Measurements from ENCODE around the gene GFER.

The GFER gene

DNA sequence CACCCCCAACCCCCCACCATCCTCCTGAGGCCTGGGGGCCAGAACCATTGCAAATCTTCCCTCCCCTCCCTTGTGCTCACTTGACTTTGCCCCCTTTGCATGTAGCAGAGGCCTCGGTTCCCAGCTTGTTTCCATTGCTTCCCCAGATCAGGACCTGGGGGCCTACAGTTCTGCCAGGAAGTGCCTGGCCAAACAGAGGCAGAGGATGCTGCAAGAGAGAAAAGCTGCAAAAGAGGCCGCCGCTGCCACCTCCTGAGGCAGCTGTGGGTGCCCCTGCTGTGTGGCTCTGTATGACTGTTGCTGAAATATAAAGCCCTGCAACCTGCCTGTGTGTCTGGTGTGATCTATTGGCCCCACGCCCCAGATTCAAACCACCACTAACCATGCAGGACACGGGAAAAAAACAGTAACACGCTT is 22.3 kb upstream of the GFER start:
- TF ChIP-seq EGR1 (IDR thresholded peaks at IDR 0.05) (no peak), ZBTB7A (IDR thresholded peaks at IDR 0.05; ENCODE audit: low read depth) (no peak), TEAD4 (IDR thresholded peaks at IDR 0.05) (no peak), EP300 (IDR thresholded peaks at IDR 0.05; ENCODE audit: borderline replicate concordance) (no peak), NFIC (IDR thresholded peaks at IDR 0.05) (no peak), FOXM1 (IDR thresholded peaks at IDR 0.05; ENCODE audit: borderline replicate concordance, low read depth) (no peak), TCF12 (IDR thresholded peaks at IDR 0.05; ENCODE audit: low read depth) (no peak)
- TF ChIP-seq, protein P1, sequence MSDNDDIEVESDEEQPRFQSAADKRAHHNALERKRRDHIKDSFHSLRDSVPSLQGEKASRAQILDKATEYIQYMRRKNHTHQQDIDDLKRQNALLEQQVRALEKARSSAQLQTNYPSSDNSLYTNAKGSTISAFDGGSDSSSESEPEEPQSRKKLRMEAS (IDR thresholded peaks at IDR 0.05): no peak

DNA sequence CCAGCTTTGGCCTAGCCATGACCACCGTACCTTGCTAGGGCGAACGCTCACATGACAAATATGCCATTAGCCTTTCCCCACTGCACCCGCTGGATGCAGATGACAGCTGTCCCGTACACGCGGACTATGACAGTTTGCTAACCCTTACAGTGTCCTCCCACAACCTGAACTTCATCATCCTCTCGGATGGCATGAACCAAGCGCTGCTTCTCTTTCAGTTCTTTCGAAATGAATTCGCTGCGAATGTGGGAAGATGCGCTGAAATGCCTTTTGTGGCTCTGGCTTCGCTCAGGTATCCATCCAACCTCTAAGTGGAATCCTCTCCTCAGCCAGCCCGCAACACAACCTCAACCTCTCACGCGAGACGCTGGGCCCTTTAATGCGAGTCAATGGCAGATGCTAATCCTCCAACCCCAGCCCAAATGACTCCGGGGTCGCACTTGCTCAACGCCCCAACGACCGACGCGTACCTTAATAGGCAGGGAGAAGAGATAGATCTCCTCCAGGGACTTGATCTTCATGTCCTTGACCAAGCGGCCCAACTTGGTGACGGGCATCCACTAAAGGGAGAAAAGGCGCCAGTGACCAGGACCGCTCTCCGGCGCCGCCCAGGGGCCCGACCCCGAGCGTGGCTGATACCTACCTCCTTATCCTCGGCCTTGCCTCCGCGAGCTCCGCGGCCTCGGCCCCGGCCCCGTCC is 20.0 kb upstream of the GFER start:
- TF ChIP-seq ZBTB7A (IDR thresholded peaks at IDR 0.05; ENCODE audit: low read depth) (no peak), EGR1 (IDR thresholded peaks at IDR 0.05) (no peak), EP300 (IDR thresholded peaks at IDR 0.05; ENCODE audit: borderline replicate concordance) (no peak), TCF12 (IDR thresholded peaks at IDR 0.05; ENCODE audit: low read depth) (no peak), FOXM1 (IDR thresholded peaks at IDR 0.05; ENCODE audit: borderline replicate concordance, low read depth) (no peak), YY1 (IDR thresholded peaks at IDR 0.05; ENCODE audit: low read depth) (no peak), NFIC (IDR thresholded peaks at IDR 0.05) (no peak)
- TF ChIP-seq, protein P2, sequence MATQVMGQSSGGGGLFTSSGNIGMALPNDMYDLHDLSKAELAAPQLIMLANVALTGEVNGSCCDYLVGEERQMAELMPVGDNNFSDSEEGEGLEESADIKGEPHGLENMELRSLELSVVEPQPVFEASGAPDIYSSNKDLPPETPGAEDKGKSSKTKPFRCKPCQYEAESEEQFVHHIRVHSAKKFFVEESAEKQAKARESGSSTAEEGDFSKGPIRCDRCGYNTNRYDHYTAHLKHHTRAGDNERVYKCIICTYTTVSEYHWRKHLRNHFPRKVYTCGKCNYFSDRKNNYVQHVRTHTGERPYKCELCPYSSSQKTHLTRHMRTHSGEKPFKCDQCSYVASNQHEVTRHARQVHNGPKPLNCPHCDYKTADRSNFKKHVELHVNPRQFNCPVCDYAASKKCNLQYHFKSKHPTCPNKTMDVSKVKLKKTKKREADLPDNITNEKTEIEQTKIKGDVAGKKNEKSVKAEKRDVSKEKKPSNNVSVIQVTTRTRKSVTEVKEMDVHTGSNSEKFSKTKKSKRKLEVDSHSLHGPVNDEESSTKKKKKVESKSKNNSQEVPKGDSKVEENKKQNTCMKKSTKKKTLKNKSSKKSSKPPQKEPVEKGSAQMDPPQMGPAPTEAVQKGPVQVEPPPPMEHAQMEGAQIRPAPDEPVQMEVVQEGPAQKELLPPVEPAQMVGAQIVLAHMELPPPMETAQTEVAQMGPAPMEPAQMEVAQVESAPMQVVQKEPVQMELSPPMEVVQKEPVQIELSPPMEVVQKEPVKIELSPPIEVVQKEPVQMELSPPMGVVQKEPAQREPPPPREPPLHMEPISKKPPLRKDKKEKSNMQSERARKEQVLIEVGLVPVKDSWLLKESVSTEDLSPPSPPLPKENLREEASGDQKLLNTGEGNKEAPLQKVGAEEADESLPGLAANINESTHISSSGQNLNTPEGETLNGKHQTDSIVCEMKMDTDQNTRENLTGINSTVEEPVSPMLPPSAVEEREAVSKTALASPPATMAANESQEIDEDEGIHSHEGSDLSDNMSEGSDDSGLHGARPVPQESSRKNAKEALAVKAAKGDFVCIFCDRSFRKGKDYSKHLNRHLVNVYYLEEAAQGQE (IDR thresholded peaks at IDR 0.05; ENCODE audit: low read depth): no peak

DNA sequence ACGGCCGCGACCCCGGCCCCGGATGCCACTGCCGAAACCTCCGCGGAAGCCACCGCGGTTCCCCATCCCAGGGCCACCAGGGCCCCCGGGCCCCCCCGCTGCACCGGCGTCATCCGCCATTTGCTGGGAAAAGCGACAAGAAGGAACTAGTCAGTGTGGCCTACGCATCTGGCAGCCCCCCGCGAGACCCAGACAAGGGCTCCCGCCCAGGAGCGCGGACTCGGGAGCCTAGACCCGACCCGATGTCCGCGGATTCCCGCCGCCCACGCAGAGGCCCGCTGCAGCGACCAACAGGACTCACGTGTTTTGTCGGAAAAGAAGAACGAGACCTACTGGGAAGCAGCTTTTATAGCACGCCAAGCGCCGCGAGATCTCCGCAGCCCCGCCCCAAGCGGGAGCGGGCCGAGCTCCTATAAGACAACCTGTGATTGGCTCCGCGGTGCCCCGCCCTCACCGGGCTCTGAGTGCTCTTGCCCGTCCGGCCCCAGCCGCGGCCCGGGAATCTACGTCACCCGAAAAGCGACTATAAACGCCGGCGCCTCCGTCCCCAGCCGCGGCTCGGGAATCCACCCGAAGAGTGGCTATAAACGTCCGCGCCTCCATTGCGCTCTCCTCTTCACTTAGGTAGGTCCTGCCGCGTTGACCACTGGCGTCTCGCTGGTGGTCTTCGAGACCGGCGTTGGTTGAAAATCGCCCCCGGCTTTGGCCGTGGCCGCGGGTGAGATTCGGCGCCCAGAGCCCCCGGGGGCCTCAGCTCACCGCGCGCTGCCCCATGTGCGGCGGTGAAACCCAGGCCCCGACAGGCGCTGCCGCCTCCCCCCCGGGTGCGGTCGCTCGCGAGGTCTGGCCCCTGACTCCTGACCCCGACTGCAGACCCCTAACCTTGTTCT is 19.2 kb upstream of the GFER start, which contains the start of gene RPS2:
Gene RPS2 (minus strand): TSS at position 321 of the 890 bp plus-strand sequence. CDS start 201 bp downstream, at position 120.
- no peak for TF ChIP-seq NFIC (IDR thresholded peaks at IDR 0.05)
- TF ChIP-seq TCF12 (IDR thresholded peaks at IDR 0.05; ENCODE audit: low read depth): peak; percentile 10; the same call in 1 of the 2 replicates
- TF ChIP-seq EGR1 (IDR thresholded peaks at IDR 0.05): peak; percentile 98
- TF ChIP-seq YY1 (IDR thresholded peaks at IDR 0.05; ENCODE audit: low read depth): peak; percentile 73; the same call in 1 of the 2 replicates
- TF ChIP-seq, protein P1 (IDR thresholded peaks at IDR 0.05): peak; percentile 97
- TF ChIP-seq, protein P3, sequence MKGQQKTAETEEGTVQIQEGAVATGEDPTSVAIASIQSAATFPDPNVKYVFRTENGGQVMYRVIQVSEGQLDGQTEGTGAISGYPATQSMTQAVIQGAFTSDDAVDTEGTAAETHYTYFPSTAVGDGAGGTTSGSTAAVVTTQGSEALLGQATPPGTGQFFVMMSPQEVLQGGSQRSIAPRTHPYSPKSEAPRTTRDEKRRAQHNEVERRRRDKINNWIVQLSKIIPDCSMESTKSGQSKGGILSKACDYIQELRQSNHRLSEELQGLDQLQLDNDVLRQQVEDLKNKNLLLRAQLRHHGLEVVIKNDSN (IDR thresholded peaks at IDR 0.05): peak; percentile 42; the same call in 1 of the 2 replicates
- no peak for TF ChIP-seq FOXM1 (IDR thresholded peaks at IDR 0.05; ENCODE audit: borderline replicate concordance, low read depth)
- TF ChIP-seq TAF1 (IDR thresholded peaks at IDR 0.05; ENCODE audit: low read depth): peak; percentile 98
- TF ChIP-seq EP300 (IDR thresholded peaks at IDR 0.05; ENCODE audit: borderline replicate concordance): no peak
- no peak for TF ChIP-seq RAD21 (IDR thresholded peaks at IDR 0.05; ENCODE audit: low read depth)
- peak; percentile 90 for TF ChIP-seq CREB1 (IDR thresholded peaks at IDR 0.05; ENCODE audit: low read depth)
- no peak for TF ChIP-seq ZBTB7A (IDR thresholded peaks at IDR 0.05; ENCODE audit: low read depth)

DNA sequence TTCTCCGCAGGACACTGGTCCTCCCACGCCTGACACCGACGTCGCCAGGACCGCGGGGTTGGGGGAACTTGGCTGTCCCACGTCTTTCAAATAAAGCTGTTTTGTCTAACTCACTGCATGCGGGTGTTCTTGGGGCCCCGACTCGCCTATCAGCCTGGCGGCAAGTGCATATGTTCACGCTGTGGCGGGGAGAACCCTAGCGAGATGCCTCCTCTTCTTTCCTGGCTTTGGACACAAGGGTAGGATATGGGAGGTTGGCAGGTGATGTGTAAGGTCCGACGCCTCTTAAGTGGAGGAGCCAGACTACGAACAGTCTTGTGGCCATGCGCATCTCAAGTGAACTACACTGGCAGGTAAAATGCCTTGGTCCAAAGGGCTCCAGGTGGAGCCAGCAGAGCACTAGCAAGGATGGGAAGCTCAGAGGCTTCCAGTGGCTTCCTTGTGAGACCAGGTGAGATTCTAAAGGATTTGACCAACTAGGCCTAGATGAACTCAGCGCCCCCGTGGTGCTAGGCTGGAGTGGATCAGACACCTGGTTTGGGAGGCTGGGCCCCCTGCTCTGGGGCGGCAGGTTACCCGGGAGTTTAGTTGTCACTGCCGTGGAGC is 18.5 kb upstream of the GFER start:
- TF ChIP-seq ZBTB7A (IDR thresholded peaks at IDR 0.05; ENCODE audit: low read depth) (no peak), CEBPB (IDR thresholded peaks at IDR 0.05) (no peak), TEAD4 (IDR thresholded peaks at IDR 0.05) (no peak), YY1 (IDR thresholded peaks at IDR 0.05; ENCODE audit: low read depth) (no peak), EP300 (IDR thresholded peaks at IDR 0.05; ENCODE audit: borderline replicate concordance) (no peak), EGR1 (IDR thresholded peaks at IDR 0.05) (no peak), NFIC (IDR thresholded peaks at IDR 0.05) (no peak), CREB1 (IDR thresholded peaks at IDR 0.05; ENCODE audit: low read depth) (no peak), RAD21 (IDR thresholded peaks at IDR 0.05; ENCODE audit: low read depth) (no peak), TCF12 (IDR thresholded peaks at IDR 0.05; ENCODE audit: low read depth) (no peak), TAF1 (IDR thresholded peaks at IDR 0.05; ENCODE audit: low read depth) (no peak)
- TF ChIP-seq, protein P2 (IDR thresholded peaks at IDR 0.05; ENCODE audit: low read depth): no peak
- TF ChIP-seq, protein P1 (IDR thresholded peaks at IDR 0.05): no peak

DNA sequence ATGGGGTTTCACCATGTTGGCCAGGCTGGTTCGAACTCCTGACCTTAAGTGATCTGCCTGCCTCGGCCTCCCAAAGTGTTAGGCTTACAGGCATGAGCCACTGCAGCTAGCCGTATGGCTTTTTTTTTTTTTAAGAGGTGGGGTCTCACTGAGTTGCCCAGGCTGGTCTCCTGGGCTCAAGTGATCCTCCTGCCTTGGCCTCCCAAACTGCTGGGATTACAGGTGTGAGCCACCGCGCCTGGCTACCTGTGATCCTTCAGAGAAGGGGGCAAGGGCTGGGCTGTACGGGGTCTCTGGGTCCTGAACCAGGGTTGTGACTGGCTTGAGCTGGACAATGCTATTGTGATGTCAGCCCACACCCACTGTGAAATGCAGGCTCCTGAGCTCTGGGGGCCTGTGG is 17.5 kb upstream of the GFER start, which contains the start of gene RNF151:
Gene RNF151 (plus strand): TSS at position 397 of the 400 bp plus-strand sequence. CDS start 26 bp downstream, outside the sequence.
- no peak for TF ChIP-seq FOXM1 (IDR thresholded peaks at IDR 0.05; ENCODE audit: borderline replicate concordance, low read depth)

All from Ishikawa (cell line).